OCI-LY7 (cell line): ENCODE measurements around the gene OR2A14. TPM values are rescaled to one million over a fixed set of nuclear protein-coding genes. Genes with fewer than 3 reads are reported as not detected.

Experiments used
- BruUV-seq: library from RNA; stranded (reverse); fragments of 400-500 nt; replicated peaks from 2 replicates; lab custom pipeline; 2021; lab: Mats Ljungman, UMichigan
- CTCF ChIA-PET: fragments of 300-600 bp; sonication (Branson Sonifier 250); formaldehyde crosslinking; loops from one replicate; lab custom pipeline; 2022; ENCODE audit warnings: antibody characterized with exemption; ENCODE audit not compliant: unreplicated experiment; lab: Charles Lee
- POLR2A ChIA-PET: fragments of 300-600 bp; sonication (Branson Sonifier 250); formaldehyde crosslinking; loops from one replicate; lab custom pipeline; 2022; ENCODE audit warnings: antibody characterized with exemption; lab: Charles Lee
- DNase-seq: peaks from one replicate; pipeline ENCODE4 v3.0.0-alpha.2; 2015; ENCODE audit warnings: low spot score
- H2AFZ ChIP-seq: fragments of 200-600 bp; sonication (generic), shearing (Covaris generic); 2 replicates; pipeline ENCODE4 v1.6.1; 2014; ENCODE audit warnings: mild to moderate bottlenecking, antibody characterized with exemption, low read length, moderate library complexity
- H3K27ac ChIP-seq: fragments of 200-600 bp; sonication (generic); 2 replicates; pipeline ENCODE4 v1.5.1; 2014; ENCODE audit warnings: mixed run types, low read depth, mild to moderate bottlenecking, moderate library complexity, low read length, inconsistent platforms; ENCODE audit not compliant: poor library complexity, severe bottlenecking
- H3K36me3 ChIP-seq: fragments of 200-600 bp; sonication (generic); 2 replicates; pipeline ENCODE4 v1.6.1; 2014; ENCODE audit warnings: mild to moderate bottlenecking, antibody characterized with exemption, low read length, moderate library complexity, mixed read lengths; ENCODE audit not compliant: insufficient read depth
- H3K4me1 ChIP-seq: fragments of 200-600 bp; sonication (generic); 2 replicates; pipeline ENCODE4 v1.5.1; 2014; ENCODE audit warnings: mild to moderate bottlenecking, low read length; ENCODE audit not compliant: insufficient read depth, poor library complexity, severe bottlenecking
- H3K4me2 ChIP-seq: fragments of 200-600 bp; sonication (generic); 2 replicates; pipeline ENCODE4 v1.6.1; 2014; ENCODE audit warnings: mild to moderate bottlenecking, low read length
- H3K4me3 ChIP-seq: fragments of 200-600 bp; sonication (generic); 2 replicates; pipeline ENCODE4 v1.5.1; 2014; ENCODE audit warnings: mild to moderate bottlenecking, low read depth, low read length; ENCODE audit not compliant: poor library complexity, severe bottlenecking
- H3K79me2 ChIP-seq: fragments of 200-600 bp; sonication (generic); 2 replicates; pipeline ENCODE4 v1.6.1; 2016; ENCODE audit warnings: low read depth, mild to moderate bottlenecking, low read length, moderate library complexity, mixed read lengths; ENCODE audit not compliant: insufficient read depth
- H3K9me2 ChIP-seq: fragments of 200-600 bp; sonication (generic); 2 replicates; pipeline ENCODE4 v1.6.1; 2016; ENCODE audit warnings: mild to moderate bottlenecking, low read length, mixed read lengths; ENCODE audit not compliant: insufficient read depth
- H3K9me3 ChIP-seq: fragments of 200-600 bp; sonication (generic); 2 replicates; pipeline ENCODE4 v1.6.1; 2014; ENCODE audit warnings: mild to moderate bottlenecking, mixed run types, low read length, mixed read lengths
- H4K20me1 ChIP-seq: fragments of 200-600 bp; sonication (generic); 2 replicates; pipeline ENCODE4 v1.6.1; 2014; ENCODE audit warnings: mild to moderate bottlenecking, antibody characterized with exemption, low read length, moderate library complexity, mixed read lengths; ENCODE audit not compliant: insufficient read depth
- CTCF ChIP-seq: fragments of 200-600 bp; sonication (generic); conservative IDR thresholded peaks from 2 replicates; pipeline ENCODE4 v1.5.1; 2014; ENCODE audit warnings: mild to moderate bottlenecking, antibody characterized with exemption, low read length, moderate library complexity, mixed read lengths
- EZH2phosphoT487 ChIP-seq: fragments of 200-600 bp; sonication (generic); IDR thresholded peaks from 2 replicates; pipeline ENCODE4 v1.6.1; 2018; ENCODE audit warnings: low read depth, borderline replicate concordance, mild to moderate bottlenecking, mixed run types, antibody characterized with exemption, low read length, moderate library complexity, mixed read lengths
- intact Hi-C: fragments of 100-400 bp; cut with micrococcal nuclease; formaldehyde crosslinking; loops from one replicate; pipeline ENCODE4 v1.10.0; 2022; ENCODE audit not compliant: unreplicated experiment
- total RNA-seq, 2 experiments: library from RNA; depleted of rRNA in 1 of 2; stranded (reverse); fragments of >200 nt in 1 of 2; shearing (Covaris generic) in 1 of 2; gene quantifications; 2 replicates each; pipeline ENCODE4 v1.2.3, GENCODE V29; 2014 to 2022

OR2A14 gene
- total RNA-seq, 2 experiments from 2014 or later, result not detected

GRCh38 chr7:144098776-144099175, 24.2 kb upstream of the OR2A14 start:
- Histone ChIP-seq H3K4me3 (no peak overlapping the region), H3K9me2 (no peaks in the 10 kb centered on the region), H3K9me3 (no peaks in the 10 kb centered on the region), H4K20me1 (no peaks in the 10 kb centered on the region), H3K4me2 (no peak overlapping the region), H3K4me1 (no peaks in the 10 kb centered on the region), H3K27ac (no peak overlapping the region), H3K79me2 (no peaks in the 10 kb centered on the region), H3K36me3 (no peaks in the 10 kb centered on the region), H2AFZ (no peak overlapping the region)
- no peak for TF ChIP-seq EZH2phosphoT487
- TF ChIP-seq CTCF, result no peak
- ChIA-PET CTCF (no interaction called here), POLR2A (interaction anchor here (1.2 kb wide), 1 partner anchor 92 kb away, joined by 4 read pairs; no protein-coding TSS in a partner anchor)
- no peak for DNase-seq
- intact Hi-C loops, result no loop called here
- no TSS peak for BruUV-seq

GRCh38 chr7:144100607-144101006, 22.4 kb upstream of the OR2A14 start:
- BruUV-seq, result no TSS peak
- ChIA-PET CTCF (no interaction called here), POLR2A (no interaction called here)
- Histone ChIP-seq H2AFZ (no peak overlapping the region), H3K79me2 (no peaks in the 10 kb centered on the region), H3K9me2 (no peaks in the 10 kb centered on the region), H3K4me3 (no peak overlapping the region), H4K20me1 (no peaks in the 10 kb centered on the region), H3K27ac (no peak overlapping the region), H3K9me3 (no peaks in the 10 kb centered on the region), H3K36me3 (no peaks in the 10 kb centered on the region), H3K4me1 (no peaks in the 10 kb centered on the region), H3K4me2 (no peak overlapping the region)
- TF ChIP-seq CTCF (no peak), EZH2phosphoT487 (no peak)
- intact Hi-C loops, result no loop called here
- DNase-seq, result no peak

GRCh38 chr7:144102041-144102440, 20.9 kb upstream of the OR2A14 start:
- DNase-seq, result no peak
- no peak for TF ChIP-seq EZH2phosphoT487
- no peak for TF ChIP-seq CTCF
- Histone ChIP-seq H4K20me1 (no peaks in the 10 kb centered on the region), H3K4me1 (no peaks in the 10 kb centered on the region), H3K4me3 (no peak overlapping the region), H3K9me2 (no peaks in the 10 kb centered on the region), H2AFZ (no peak overlapping the region), H3K4me2 (no peak overlapping the region), H3K36me3 (no peaks in the 10 kb centered on the region), H3K27ac (no peak overlapping the region), H3K79me2 (no peaks in the 10 kb centered on the region), H3K9me3 (no peaks in the 10 kb centered on the region)
- intact Hi-C loops, result no loop called here
- POLR2A ChIA-PET, result no interaction called here
- BruUV-seq, result no TSS peak
- CTCF ChIA-PET, result no interaction called here
